PC-9 (cell line): ENCODE measurements around the gene INHBE.

Source experiments
- EZH2 ChIP-seq: fragments of 200-600 bp; sonication (generic); IDR thresholded peaks from 2 replicates; pipeline ENCODE4 v1.8.0; 2017; ENCODE audit warnings: antibody characterized with exemption, low read depth
- TF ChIP-seq, protein P1 (sequence below): fragments of 200-600 bp; sonication (generic); conservative IDR thresholded peaks from 2 replicates; pipeline ENCODE4 v1.6.1; 2017; ENCODE audit warnings: mixed run types, antibody characterized with exemption, mild to moderate bottlenecking, moderate library complexity

DNA sequence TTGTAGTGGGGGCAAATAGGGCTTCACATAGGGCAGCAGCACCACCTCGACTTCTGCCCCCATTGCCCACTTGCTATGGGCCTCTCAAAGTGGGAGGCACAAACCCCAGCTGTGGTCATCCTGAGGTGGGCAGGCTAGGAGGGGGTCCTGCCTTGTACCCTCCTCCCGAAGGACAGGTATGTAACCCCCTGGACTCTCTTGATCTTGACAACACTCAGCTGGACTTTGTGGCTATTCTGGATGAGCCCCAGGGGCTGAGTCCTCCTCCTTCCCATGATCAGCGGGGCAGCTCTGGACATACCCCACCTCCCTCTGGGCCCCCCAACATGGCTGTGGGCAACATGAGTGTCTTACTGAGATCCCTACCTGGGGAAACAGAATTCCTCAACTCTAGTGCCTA, 16.6 kb downstream of the INHBE start:
- TF ChIP-seq, protein P1, sequence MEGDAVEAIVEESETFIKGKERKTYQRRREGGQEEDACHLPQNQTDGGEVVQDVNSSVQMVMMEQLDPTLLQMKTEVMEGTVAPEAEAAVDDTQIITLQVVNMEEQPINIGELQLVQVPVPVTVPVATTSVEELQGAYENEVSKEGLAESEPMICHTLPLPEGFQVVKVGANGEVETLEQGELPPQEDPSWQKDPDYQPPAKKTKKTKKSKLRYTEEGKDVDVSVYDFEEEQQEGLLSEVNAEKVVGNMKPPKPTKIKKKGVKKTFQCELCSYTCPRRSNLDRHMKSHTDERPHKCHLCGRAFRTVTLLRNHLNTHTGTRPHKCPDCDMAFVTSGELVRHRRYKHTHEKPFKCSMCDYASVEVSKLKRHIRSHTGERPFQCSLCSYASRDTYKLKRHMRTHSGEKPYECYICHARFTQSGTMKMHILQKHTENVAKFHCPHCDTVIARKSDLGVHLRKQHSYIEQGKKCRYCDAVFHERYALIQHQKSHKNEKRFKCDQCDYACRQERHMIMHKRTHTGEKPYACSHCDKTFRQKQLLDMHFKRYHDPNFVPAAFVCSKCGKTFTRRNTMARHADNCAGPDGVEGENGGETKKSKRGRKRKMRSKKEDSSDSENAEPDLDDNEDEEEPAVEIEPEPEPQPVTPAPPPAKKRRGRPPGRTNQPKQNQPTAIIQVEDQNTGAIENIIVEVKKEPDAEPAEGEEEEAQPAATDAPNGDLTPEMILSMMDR, result no peak
- TF ChIP-seq EZH2, result no peak
